Activated naive CD8-positive, alpha-beta T cell treated with anti-CD3 and anti-CD28 coated beads, Interleukin-2, amount 50 U/mL, for 24 hours (primary cell): ENCODE measurements around the gene NLRC3.

Experiments
- ATAC-seq: fragments of 150-1000 bp; cut with Tn5 transposase; one replicate; pipeline ENCODE4 v1.10.0; 2021
- DNase-seq: peaks from one replicate; pipeline ENCODE4 v3.0.0; 2021
- H3K27ac Mint-ChIP-seq: one replicate; pipeline ENCODE4 v1.8.0; 2021; ENCODE audit warnings: mild to moderate bottlenecking, mixed read lengths
- H3K27me3 Mint-ChIP-seq: one replicate; pipeline ENCODE4 v1.8.0; 2021; ENCODE audit warnings: mixed read lengths
- H3K36me3 Mint-ChIP-seq: one replicate; pipeline ENCODE4 v1.8.0; 2021; ENCODE audit warnings: low read depth, mixed read lengths
- H3K4me1 Mint-ChIP-seq: one replicate; pipeline ENCODE4 v1.8.0; 2021; ENCODE audit warnings: mixed read lengths
- H3K4me3 Mint-ChIP-seq: one replicate; pipeline ENCODE4 v1.8.0; 2021; ENCODE audit warnings: mild to moderate bottlenecking, moderate library complexity, mixed read lengths
- H3K9me3 Mint-ChIP-seq: one replicate; pipeline ENCODE4 v1.8.0; 2021; ENCODE audit warnings: mixed read lengths

NLRC3 gene

GRCh38 chr16:3607161-3607560, 30.0 kb upstream of the NLRC3 start:
- DNase-seq (no peak), ATAC-seq (no peak)
- no peaks in the 10 kb centered on the region for H3K9me3 Mint-ChIP-seq
- H3K36me3 Mint-ChIP-seq, result peaks cover 11% of the 10 kb centered on the region
- peaks cover 19% of the 10 kb centered on the region for H3K4me1 Mint-ChIP-seq
- no peaks in the 10 kb centered on the region for H3K27me3 Mint-ChIP-seq
- no peak overlapping the region for H3K4me3 Mint-ChIP-seq
- no peak overlapping the region for H3K27ac Mint-ChIP-seq

DNA sequence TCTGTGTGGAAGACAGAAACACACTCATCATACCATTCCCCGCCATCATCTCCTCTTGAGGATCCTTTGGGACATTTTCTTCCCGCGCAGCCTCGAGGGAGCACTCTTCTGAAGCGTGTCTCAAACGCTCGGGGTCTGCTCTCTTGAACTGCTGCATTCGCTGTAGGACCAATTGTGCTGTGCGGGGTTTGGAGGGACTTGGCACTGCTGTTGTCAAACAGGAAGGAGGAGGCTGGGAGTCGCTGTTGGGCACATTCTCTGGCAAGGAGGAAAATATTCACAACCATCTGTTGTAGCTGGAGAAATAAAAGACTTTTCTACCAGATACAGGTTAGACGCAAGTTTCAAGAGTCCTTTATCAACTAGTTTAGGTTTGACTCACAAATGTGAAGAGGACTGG, 29.2 kb upstream of the NLRC3 start:
- no peaks in the 10 kb centered on the region for H3K27me3 Mint-ChIP-seq
- no peaks in the 10 kb centered on the region for H3K9me3 Mint-ChIP-seq
- no peak for DNase-seq

GRCh38 chr16:3602320-3602653, 25.1 kb upstream of the NLRC3 start:
- DNase-seq (no peak), ATAC-seq (no peak)
- no peak overlapping the region for H3K27ac Mint-ChIP-seq
- H3K4me1 Mint-ChIP-seq, result peaks cover 2% of the 10 kb centered on the region
- H3K27me3 Mint-ChIP-seq, result no peaks in the 10 kb centered on the region
- H3K36me3 Mint-ChIP-seq, result peaks cover 29% of the 10 kb centered on the region
- H3K9me3 Mint-ChIP-seq, result no peaks in the 10 kb centered on the region
- H3K4me3 Mint-ChIP-seq, result no peak overlapping the region

More for the DNA sequence above, 29.2 kb upstream of the NLRC3 start:
- H3K36me3 Mint-ChIP-seq, result peaks cover 10% of the 10 kb centered on the region
- ATAC-seq, result no peak
- peaks cover 14% of the 10 kb centered on the region for H3K4me1 Mint-ChIP-seq
- no peak overlapping the region for H3K4me3 Mint-ChIP-seq
- H3K27ac Mint-ChIP-seq, result no peak overlapping the region

GRCh38 chr16:3601614-3602319, 24.6 kb upstream of the NLRC3 start:
- Mint-ChIP-seq H3K9me3 (no peaks in the 10 kb centered on the region), H3K36me3 (peaks cover 29% of the 10 kb centered on the region), H3K4me1 (no peaks in the 10 kb centered on the region), H3K4me3 (no peak overlapping the region), H3K27me3 (no peaks in the 10 kb centered on the region), H3K27ac (no peak overlapping the region)
- ATAC-seq (no peak), DNase-seq (no peak)

GRCh38 chr16:3599922-3600321, 22.7 kb upstream of the NLRC3 start:
- Mint-ChIP-seq H3K36me3 (peaks cover 32% of the 10 kb centered on the region), H3K9me3 (no peaks in the 10 kb centered on the region), H3K4me3 (no peak overlapping the region), H3K27ac (no peak overlapping the region), H3K4me1 (peaks cover 5% of the 10 kb centered on the region), H3K27me3 (no peaks in the 10 kb centered on the region)
- no peak for ATAC-seq
- no peak for DNase-seq

- Mint-ChIP-seq H3K27me3 (no peaks in the 10 kb centered on the region), H3K36me3 (peaks cover 32% of the 10 kb centered on the region), H3K9me3 (no peaks in the 10 kb centered on the region), H3K27ac (no peak overlapping the region), H3K4me1 (peaks cover 5% of the 10 kb centered on the region), H3K4me3 (no peak overlapping the region)
- DNase-seq, result no peak
- no peak for ATAC-seq
Observed at GRCh38 chr16:3599121-3599520, 21.9 kb upstream of the NLRC3 start.

DNA sequence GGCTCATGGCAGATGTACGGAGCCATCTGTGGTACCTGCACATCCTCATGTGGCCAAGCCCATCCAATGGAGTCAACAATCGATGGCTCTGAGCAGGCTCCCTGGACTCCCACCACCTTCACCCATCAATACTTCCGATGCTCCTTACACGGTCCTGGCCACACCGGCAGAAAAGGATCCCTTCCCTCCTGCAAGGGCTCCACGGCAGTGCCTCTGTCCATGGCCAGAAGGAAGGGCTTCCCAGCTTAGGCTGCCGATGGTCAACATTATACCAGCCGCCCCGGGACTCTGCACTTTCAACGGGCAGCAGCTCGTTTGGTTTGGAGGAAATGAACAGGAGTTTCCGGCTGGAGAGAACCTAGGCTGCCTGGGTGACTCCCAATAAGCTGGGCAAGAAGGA, 21.0 kb upstream of the NLRC3 start:
- H3K4me3 Mint-ChIP-seq, result no peak overlapping the region
- peaks cover 32% of the 10 kb centered on the region for H3K36me3 Mint-ChIP-seq
- DNase-seq, result no peak
- peaks cover 5% of the 10 kb centered on the region for H3K4me1 Mint-ChIP-seq
- no peaks in the 10 kb centered on the region for H3K9me3 Mint-ChIP-seq
- ATAC-seq, result no peak
- no peak overlapping the region for H3K27ac Mint-ChIP-seq
- no peaks in the 10 kb centered on the region for H3K27me3 Mint-ChIP-seq

GRCh38 chr16:3597676-3598075, 20.5 kb upstream of the NLRC3 start:
- H3K4me3 Mint-ChIP-seq, result no peak overlapping the region

GRCh38 chr16:3597226-3597625, 20.0 kb upstream of the NLRC3 start:
- no peak for DNase-seq
- ATAC-seq, result no peak
- H3K9me3 Mint-ChIP-seq, result no peaks in the 10 kb centered on the region
- no peaks in the 10 kb centered on the region for H3K27me3 Mint-ChIP-seq
- H3K27ac Mint-ChIP-seq, result no peak overlapping the region
- peaks cover 5% of the 10 kb centered on the region for H3K4me1 Mint-ChIP-seq
- no peak overlapping the region for H3K4me3 Mint-ChIP-seq
- H3K36me3 Mint-ChIP-seq, result peaks cover 28% of the 10 kb centered on the region

More at GRCh38 chr16:3597676-3598075, 20.5 kb upstream of the NLRC3 start:
- no peak for DNase-seq
- H3K4me1 Mint-ChIP-seq, result peaks cover 5% of the 10 kb centered on the region
- peaks cover 30% of the 10 kb centered on the region for H3K36me3 Mint-ChIP-seq
- no peak for ATAC-seq
- no peaks in the 10 kb centered on the region for H3K27me3 Mint-ChIP-seq
- no peaks in the 10 kb centered on the region for H3K9me3 Mint-ChIP-seq
- no peak overlapping the region for H3K27ac Mint-ChIP-seq

DNA sequence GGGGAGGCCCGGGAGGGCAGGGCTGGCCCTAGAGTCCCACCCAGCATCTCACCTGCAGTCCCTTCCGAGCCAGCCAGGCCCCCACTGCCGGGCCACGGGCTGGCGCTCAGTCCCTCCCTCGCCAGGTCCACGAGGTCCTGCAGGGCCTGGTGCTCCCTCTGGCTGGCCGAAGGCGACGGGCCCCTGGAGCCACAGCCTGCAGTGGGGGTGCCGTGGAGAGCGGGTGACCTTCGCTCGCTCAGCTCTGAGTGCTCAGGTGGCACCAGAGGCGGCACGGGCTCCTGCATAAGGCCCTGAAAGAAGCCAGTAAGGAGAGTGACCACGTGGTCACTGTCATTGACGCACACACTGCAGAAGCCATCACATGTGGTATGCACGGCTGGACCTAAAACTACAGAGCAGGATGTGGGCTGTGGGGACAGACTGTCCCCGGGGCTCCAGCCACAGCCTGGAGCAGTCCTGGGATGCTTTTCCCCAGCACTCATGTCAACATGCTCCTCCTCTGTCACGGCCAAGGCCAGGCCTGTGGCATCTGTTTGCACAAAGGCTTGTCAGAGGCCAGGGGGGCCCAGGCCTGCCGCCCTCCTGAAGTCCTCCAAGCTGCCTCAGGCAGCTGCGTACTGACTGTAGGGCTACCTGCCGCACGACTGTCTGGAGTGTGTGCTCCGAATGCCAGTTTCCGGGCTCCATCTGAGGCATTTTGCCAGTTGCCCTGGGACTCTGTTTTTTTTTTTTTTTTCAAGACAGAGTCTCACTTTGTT, 19.1 kb upstream of the NLRC3 start:
- ATAC-seq (no peak), DNase-seq (no peak)
- Mint-ChIP-seq H3K27ac (no peak overlapping the region), H3K27me3 (no peaks in the 10 kb centered on the region), H3K4me3 (no peak overlapping the region), H3K9me3 (no peaks in the 10 kb centered on the region), H3K36me3 (peaks cover 26% of the 10 kb centered on the region), H3K4me1 (peaks cover 5% of the 10 kb centered on the region)

- no peak overlapping the region for H3K4me3 Mint-ChIP-seq
- peak; percentile 33 for ATAC-seq
Observed at GRCh38 chr16:3595521-3596021, 18.4 kb upstream of the NLRC3 start.

GRCh38 chr16:3595110-3595486, 17.9 kb upstream of the NLRC3 start:
- Mint-ChIP-seq H3K4me1 (peaks cover 5% of the 10 kb centered on the region), H3K27ac (no peak overlapping the region), H3K9me3 (no peaks in the 10 kb centered on the region), H3K4me3 (no peak overlapping the region), H3K36me3 (peaks cover 23% of the 10 kb centered on the region), H3K27me3 (no peaks in the 10 kb centered on the region)
- ATAC-seq, result no peak
- no peak for DNase-seq

More at GRCh38 chr16:3595521-3596021, 18.4 kb upstream of the NLRC3 start:
- Mint-ChIP-seq H3K27me3 (no peaks in the 10 kb centered on the region), H3K27ac (no peak overlapping the region), H3K4me1 (peaks cover 5% of the 10 kb centered on the region), H3K9me3 (no peaks in the 10 kb centered on the region), H3K36me3 (peaks cover 25% of the 10 kb centered on the region)
- no peak for DNase-seq

- no peaks in the 10 kb centered on the region for H3K9me3 Mint-ChIP-seq
- H3K4me1 Mint-ChIP-seq, result peaks cover 5% of the 10 kb centered on the region
- H3K36me3 Mint-ChIP-seq, result peaks cover 17% of the 10 kb centered on the region
- H3K4me3 Mint-ChIP-seq, result no peak overlapping the region
- no peak for DNase-seq
- no peaks in the 10 kb centered on the region for H3K27me3 Mint-ChIP-seq
- H3K27ac Mint-ChIP-seq, result no peak overlapping the region
- ATAC-seq, result no peak
Observed at GRCh38 chr16:3594316-3595109, 17.3 kb upstream of the NLRC3 start.

- DNase-seq, result no peak
- Mint-ChIP-seq H3K9me3 (no peaks in the 10 kb centered on the region), H3K27ac (no peak overlapping the region), H3K36me3 (peaks cover 11% of the 10 kb centered on the region), H3K27me3 (no peaks in the 10 kb centered on the region), H3K4me1 (peaks cover 5% of the 10 kb centered on the region), H3K4me3 (no peak overlapping the region)
- ATAC-seq, result no peak
Observed at GRCh38 chr16:3592559-3592958, 15.4 kb upstream of the NLRC3 start.

DNA sequence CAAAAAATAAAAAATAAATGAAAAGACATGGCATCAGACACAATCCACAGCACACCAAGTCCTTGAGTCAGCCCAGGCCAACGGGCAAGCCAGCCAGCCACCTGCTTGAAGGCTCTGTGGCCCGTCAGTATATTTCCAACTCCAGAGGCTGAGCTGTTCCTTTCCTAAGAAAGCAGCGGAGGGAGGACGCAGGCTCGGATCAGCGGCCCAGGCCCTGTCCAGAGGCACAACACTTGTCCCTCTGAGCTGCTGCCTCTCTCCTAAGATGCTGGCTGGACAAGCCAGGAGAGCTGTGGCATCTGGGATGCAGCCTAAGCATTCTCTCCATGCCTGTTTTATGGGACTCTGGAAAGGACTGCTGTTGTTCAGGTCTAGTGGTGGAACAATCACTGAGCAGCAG, 14.8 kb upstream of the NLRC3 start:
- peaks cover 5% of the 10 kb centered on the region for H3K4me1 Mint-ChIP-seq
- H3K4me3 Mint-ChIP-seq, result no peak overlapping the region
- peaks cover 11% of the 10 kb centered on the region for H3K36me3 Mint-ChIP-seq
- no peak for ATAC-seq
- no peak overlapping the region for H3K27ac Mint-ChIP-seq
- DNase-seq, result no peak
- H3K9me3 Mint-ChIP-seq, result no peaks in the 10 kb centered on the region
- no peaks in the 10 kb centered on the region for H3K27me3 Mint-ChIP-seq
